Loucy (cell line): Measurements from ENCODE around the gene ZNF333.

Experiments used
- CTCF ChIP-seq: fragments of 200-600 bp; sonication (generic); conservative IDR thresholded peaks from 2 replicates; pipeline ENCODE4 v1.5.1; 2014; ENCODE audit warnings: mild to moderate bottlenecking, antibody characterized with exemption, low read length
- EZH2phosphoT487 ChIP-seq: fragments of 200-600 bp; IDR thresholded peaks from 2 replicates; pipeline ENCODE4 v1.6.1; 2018; ENCODE audit warnings: antibody characterized with exemption, mild to moderate bottlenecking, moderate library complexity, borderline replicate concordance

GRCh38 chr19:14732510-14732909 lies 42.7 kb downstream of the ZNF333 start:
- TF ChIP-seq CTCF (no peak), EZH2phosphoT487 (no peak)
